Measurements from ENCODE around the gene FAM186B.
A peak's percentile ranks its signal among the peaks of the same experiment; 100 is the strongest.

The FAM186B gene

DNA sequence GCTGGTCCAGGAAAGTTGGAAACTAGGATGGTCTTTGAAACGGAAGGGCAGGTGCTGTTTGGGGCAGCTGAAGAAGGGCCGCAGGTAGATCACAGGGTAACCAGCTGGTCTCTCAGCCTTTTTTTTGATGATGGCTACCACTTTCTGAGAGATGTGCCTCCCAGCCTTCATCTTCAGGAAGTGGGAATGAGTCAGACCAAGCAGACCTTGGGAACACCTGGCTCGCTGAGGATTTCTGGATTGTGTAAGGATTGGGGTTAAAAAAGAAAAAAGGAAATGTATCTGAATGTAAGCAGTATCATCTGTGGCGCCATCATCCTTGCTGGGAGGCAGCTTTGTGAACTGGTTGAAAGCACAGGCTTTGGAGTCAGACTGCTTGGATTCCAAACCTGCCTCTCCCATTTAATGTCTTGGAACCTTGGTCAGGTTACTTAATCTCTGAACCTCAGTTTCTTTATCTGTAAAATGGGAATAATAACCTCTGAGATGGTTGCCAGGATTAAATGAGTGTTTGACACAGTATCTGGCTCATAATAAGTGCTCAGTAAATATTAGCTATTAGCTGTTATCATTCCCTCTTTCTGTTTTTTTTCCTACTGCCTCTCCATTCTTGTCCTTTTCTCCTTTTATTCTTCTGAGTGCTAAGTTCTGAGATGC lies 19.6 kb upstream of the FAM186B start (continued):
- TF ChIP-seq ZNF660 (tag by site-specific recombination; IDR thresholded peaks at IDR 0.05) (no peak), ZNF624 (tag by site-specific recombination; IDR thresholded peaks at IDR 0.05) (no peak), ZNF529 (tag by site-specific recombination; IDR thresholded peaks at IDR 0.05; ENCODE audit: insufficient replicate concordance) (no peak), ZNF585B (tag by site-specific recombination; IDR thresholded peaks at IDR 0.05) (no peak), ZNF629 (tag by site-specific recombination; IDR thresholded peaks at IDR 0.05) (no peak; the same call in 1 of the 2 replicates), SCRT1 (tag by site-specific recombination; IDR thresholded peaks at IDR 0.05; ENCODE audit: borderline replicate concordance) (no peak), ZNF184 (tag by site-specific recombination; IDR thresholded peaks at IDR 0.05) (no peak), ZFP3 (tag by site-specific recombination; IDR thresholded peaks at IDR 0.05; ENCODE audit: low read depth) (no peak), ZNF664 (tag by site-specific recombination; IDR thresholded peaks at IDR 0.05) (peak; percentile 67), ZNF37A (tag by site-specific recombination; IDR thresholded peaks at IDR 0.05) (no peak), ZNF521 (tag by site-specific recombination; IDR thresholded peaks at IDR 0.05) (no peak), KLF7 (tag by site-specific recombination; IDR thresholded peaks at IDR 0.05; ENCODE audit: borderline replicate concordance) (no peak), ZNF112 (tag by site-specific recombination; IDR thresholded peaks at IDR 0.05) (no peak), SETDB1 (IDR thresholded peaks at IDR 0.05; ENCODE audit: insufficient read length, low read length) (no peak), ZFP69B (tag by site-specific recombination; IDR thresholded peaks at IDR 0.05) (peak; percentile 30; the same call in 1 of the 2 replicates), ZBTB17 (tag by site-specific recombination; IDR thresholded peaks at IDR 0.05) (0 out of 2 replicates have a peak, but pooled peaks have one; percentile 23), ZNF16 (tag by site-specific recombination; IDR thresholded peaks at IDR 0.05; ENCODE audit: low read depth) (no peak), ZFP41 (tag by site-specific recombination; IDR thresholded peaks at IDR 0.05; ENCODE audit: borderline replicate concordance) (no peak)
- TF ChIP-seq, protein P1, sequence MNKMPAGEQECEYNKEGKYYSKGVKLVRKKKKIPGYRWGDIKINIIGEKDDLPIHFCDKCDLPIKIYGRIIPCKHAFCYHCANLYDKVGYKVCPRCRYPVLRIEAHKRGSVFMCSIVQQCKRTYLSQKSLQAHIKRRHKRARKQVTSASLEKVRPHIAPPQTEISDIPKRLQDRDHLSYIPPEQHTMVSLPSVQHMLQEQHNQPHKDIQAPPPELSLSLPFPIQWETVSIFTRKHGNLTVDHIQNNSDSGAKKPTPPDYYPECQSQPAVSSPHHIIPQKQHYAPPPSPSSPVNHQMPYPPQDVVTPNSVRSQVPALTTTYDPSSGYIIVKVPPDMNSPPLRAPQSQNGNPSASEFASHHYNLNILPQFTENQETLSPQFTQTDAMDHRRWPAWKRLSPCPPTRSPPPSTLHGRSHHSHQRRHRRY (tag by site-specific recombination; IDR thresholded peaks at IDR 0.05), result no peak
- TF ChIP-seq, protein P2, sequence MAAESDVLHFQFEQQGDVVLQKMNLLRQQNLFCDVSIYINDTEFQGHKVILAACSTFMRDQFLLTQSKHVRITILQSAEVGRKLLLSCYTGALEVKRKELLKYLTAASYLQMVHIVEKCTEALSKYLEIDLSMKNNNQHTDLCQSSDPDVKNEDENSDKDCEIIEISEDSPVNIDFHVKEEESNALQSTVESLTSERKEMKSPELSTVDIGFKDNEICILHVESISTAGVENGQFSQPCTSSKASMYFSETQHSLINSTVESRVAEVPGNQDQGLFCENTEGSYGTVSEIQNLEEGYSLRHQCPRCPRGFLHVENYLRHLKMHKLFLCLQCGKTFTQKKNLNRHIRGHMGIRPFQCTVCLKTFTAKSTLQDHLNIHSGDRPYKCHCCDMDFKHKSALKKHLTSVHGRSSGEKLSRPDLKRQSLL (tag by site-specific recombination; IDR thresholded peaks at IDR 0.05), result no peak
- TF ChIP-seq, protein P3, sequence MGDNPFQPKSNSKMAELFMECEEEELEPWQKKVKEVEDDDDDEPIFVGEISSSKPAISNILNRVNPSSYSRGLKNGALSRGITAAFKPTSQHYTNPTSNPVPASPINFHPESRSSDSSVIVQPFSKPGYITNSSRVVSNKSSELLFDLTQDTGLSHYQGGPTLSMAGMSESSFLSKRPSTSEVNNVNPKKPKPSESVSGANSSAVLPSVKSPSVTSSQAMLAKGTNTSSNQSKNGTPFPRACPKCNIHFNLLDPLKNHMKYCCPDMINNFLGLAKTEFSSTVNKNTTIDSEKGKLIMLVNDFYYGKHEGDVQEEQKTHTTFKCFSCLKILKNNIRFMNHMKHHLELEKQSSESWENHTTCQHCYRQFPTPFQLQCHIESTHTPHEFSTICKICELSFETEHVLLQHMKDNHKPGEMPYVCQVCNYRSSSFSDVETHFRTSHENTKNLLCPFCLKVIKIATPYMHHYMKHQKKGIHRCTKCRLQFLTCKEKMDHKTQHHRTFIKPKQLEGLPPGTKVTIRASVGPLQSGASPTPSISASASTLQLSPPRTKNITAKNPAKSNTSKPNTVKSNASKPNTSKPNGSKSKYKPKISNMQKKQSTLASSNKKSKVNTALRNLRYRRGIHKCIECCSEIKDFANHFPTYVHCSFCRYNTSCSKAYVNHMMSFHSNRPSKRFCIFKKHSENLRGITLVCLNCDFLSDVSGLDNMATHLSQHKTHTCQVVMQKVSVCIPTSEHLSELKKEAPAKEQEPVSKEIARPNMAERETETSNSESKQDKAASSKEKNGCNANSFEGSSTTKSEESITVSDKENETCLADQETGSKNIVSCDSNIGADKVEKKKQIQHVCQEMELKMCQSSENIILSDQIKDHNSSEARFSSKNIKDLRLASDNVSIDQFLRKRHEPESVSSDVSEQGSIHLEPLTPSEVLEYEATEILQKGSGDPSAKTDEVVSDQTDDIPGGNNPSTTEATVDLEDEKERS (tag by site-specific recombination; IDR thresholded peaks at IDR 0.05), result peak; percentile 37; the same call in 1 of the 2 replicates
- TF ChIP-seq, protein P4, sequence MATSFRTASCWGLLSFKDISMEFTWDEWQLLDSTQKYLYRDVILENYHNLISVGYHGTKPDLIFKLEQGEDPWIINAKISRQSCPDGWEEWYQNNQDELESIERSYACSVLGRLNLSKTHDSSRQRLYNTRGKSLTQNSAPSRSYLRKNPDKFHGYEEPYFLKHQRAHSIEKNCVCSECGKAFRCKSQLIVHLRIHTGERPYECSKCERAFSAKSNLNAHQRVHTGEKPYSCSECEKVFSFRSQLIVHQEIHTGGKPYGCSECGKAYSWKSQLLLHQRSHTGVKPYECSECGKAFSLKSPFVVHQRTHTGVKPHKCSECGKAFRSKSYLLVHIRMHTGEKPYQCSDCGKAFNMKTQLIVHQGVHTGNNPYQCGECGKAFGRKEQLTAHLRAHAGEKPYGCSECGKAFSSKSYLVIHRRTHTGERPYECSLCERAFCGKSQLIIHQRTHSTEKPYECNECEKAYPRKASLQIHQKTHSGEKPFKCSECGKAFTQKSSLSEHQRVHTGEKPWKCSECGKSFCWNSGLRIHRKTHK (tag by site-specific recombination; IDR thresholded peaks at IDR 0.05), result no peak
- TF ChIP-seq, protein P5, sequence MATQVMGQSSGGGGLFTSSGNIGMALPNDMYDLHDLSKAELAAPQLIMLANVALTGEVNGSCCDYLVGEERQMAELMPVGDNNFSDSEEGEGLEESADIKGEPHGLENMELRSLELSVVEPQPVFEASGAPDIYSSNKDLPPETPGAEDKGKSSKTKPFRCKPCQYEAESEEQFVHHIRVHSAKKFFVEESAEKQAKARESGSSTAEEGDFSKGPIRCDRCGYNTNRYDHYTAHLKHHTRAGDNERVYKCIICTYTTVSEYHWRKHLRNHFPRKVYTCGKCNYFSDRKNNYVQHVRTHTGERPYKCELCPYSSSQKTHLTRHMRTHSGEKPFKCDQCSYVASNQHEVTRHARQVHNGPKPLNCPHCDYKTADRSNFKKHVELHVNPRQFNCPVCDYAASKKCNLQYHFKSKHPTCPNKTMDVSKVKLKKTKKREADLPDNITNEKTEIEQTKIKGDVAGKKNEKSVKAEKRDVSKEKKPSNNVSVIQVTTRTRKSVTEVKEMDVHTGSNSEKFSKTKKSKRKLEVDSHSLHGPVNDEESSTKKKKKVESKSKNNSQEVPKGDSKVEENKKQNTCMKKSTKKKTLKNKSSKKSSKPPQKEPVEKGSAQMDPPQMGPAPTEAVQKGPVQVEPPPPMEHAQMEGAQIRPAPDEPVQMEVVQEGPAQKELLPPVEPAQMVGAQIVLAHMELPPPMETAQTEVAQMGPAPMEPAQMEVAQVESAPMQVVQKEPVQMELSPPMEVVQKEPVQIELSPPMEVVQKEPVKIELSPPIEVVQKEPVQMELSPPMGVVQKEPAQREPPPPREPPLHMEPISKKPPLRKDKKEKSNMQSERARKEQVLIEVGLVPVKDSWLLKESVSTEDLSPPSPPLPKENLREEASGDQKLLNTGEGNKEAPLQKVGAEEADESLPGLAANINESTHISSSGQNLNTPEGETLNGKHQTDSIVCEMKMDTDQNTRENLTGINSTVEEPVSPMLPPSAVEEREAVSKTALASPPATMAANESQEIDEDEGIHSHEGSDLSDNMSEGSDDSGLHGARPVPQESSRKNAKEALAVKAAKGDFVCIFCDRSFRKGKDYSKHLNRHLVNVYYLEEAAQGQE (tag by site-specific recombination; IDR thresholded peaks at IDR 0.05), result no peak
- TF ChIP-seq, protein P6, sequence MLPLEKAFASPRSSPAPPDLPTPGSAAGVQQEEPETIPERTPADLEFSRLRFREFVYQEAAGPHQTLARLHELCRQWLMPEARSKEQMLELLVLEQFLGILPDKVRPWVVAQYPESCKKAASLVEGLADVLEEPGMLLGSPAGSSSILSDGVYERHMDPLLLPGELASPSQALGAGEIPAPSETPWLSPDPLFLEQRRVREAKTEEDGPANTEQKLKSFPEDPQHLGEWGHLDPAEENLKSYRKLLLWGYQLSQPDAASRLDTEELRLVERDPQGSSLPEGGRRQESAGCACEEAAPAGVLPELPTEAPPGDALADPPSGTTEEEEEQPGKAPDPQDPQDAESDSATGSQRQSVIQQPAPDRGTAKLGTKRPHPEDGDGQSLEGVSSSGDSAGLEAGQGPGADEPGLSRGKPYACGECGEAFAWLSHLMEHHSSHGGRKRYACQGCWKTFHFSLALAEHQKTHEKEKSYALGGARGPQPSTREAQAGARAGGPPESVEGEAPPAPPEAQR (tag by site-specific recombination; IDR thresholded peaks at IDR 0.05), result no peak
- TF ChIP-seq, protein P7, sequence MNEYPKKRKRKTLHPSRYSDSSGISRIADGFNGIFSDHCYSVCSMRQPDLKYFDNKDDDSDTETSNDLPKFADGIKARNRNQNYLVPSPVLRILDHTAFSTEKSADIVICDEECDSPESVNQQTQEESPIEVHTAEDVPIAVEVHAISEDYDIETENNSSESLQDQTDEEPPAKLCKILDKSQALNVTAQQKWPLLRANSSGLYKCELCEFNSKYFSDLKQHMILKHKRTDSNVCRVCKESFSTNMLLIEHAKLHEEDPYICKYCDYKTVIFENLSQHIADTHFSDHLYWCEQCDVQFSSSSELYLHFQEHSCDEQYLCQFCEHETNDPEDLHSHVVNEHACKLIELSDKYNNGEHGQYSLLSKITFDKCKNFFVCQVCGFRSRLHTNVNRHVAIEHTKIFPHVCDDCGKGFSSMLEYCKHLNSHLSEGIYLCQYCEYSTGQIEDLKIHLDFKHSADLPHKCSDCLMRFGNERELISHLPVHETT (tag by site-specific recombination; IDR thresholded peaks at IDR 0.05), result peak; percentile 61; the same call in 1 of the 2 replicates

Data from HEK293 (cell line).